Measurements from ENCODE around the gene SLC30A1. TPM values are rescaled to one million over a fixed set of nuclear protein-coding genes. Genes with fewer than 3 reads are reported as not detected.

The SLC30A1 gene
- total and polyA plus RNA-seq, 2 of the 8 experiments (the other 6 are each of a cell fraction or from before 2014, with no cell fraction given) = 4.5 to 14.0 TPM

DNA sequence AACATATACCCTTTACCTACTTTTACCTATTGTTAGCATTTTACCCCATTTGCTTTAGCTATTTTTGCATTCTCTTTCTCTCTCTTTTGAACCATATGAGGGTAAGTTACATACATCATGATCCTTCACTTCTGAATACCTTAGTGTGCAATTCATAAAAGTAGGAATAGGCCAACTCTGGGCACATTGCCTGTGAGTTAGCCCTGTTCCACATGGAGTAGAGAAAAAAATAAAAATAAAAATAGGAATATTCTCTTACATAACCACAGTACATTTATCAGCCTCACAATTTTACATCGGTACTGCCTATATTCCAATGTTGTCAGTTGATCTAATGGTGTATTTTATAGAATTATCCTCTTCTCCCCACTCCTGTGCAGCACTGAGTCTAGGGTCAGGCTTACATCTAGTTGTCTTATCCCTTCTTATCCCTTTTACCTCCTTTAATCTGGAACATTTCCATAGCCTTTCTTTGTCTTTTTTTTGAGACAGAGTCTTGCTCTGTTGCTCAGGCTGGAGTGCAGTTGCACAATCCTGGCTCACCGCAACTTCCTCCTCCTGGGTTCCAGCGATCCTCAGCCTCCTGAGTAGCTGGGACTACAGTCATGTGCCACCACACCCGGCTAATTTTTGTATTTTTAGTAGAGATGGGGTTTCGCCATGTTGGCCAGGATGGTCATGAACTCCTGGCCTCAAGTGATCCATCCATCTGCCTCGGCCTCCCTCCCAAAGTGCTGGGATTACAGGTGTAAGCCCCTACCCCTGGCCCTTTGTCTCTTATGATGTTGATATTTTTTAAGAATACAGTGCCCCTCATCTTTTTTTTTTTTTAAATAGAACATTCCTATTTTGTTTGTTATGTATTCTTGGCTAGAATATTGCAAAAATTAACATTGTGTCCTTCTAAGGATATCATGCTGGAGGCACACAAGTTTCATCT, 11.1 kb upstream of the SLC30A1 start:
- H3K9me3 ChIP-seq (ENCODE audit: insufficient read depth in 2 of 2, low read depth in 1 of 2, low read length in 1 of 2) = no peaks in the 10 kb centered on the region
- H4K5ac ChIP-seq (ENCODE audit: insufficient read length, low read depth, low read length) = no peak overlapping the region
- H3K14ac ChIP-seq (ENCODE audit: insufficient read length) = no peak overlapping the region
- no peak overlapping the region for H2BK15ac ChIP-seq (ENCODE audit: low read length)
- no peaks in the 10 kb centered on the region for H4K20me1 ChIP-seq (replicated peaks in 1 of 2; ENCODE audit: control insufficient read depth in 1 of 2, insufficient read depth in 2 of 2, low read length in 2 of 2)
- WGBS, 2 experiments (ENCODE audit: extremely low coverage in 1 of 2, insufficient coverage in 1 of 2, insufficient read length in 1 of 2, insufficient replicate concordance in 2 of 2, low coverage in 1 of 2, low lambda C conversion rate in 2 of 2, missing lambda C conversion rate in 1 of 2) = 88% methylated on average over 6 of the region's 6 CpGs; no CpG with 5 or more reads in 1 of the 2 experiments
- no peaks in the 10 kb centered on the region for H3K79me2 ChIP-seq (ENCODE audit: control insufficient read depth in 1 of 2, insufficient read depth in 2 of 2, low read length in 2 of 2)
- no peaks in the 10 kb centered on the region for H3K4me1 ChIP-seq (replicated peaks in 1 of 4; ENCODE audit: control insufficient read depth in 3 of 4, insufficient read depth in 4 of 4, low read length in 3 of 4)
- no peak overlapping the region for H3K4me2 ChIP-seq (ENCODE audit: insufficient read depth in 1 of 2, low read depth in 2 of 2, low read length in 2 of 2)
- no peak overlapping the region for H3K56ac ChIP-seq (replicated peaks; ENCODE audit: insufficient read length, low read depth, low read length)
- H2BK12ac ChIP-seq (ENCODE audit: low read depth, low read length) = no peak overlapping the region
- no peak overlapping the region for H2BK20ac ChIP-seq (ENCODE audit: low read length)
- H3K23me2 ChIP-seq (ENCODE audit: low read depth, low read length) = no peaks in the 10 kb centered on the region
- H3K23ac ChIP-seq (ENCODE audit: insufficient read length) = no peak overlapping the region
- H4K91ac ChIP-seq (replicated peaks; ENCODE audit: insufficient read length, low read length) = no peak overlapping the region
- no peaks in the 10 kb centered on the region for H3K79me1 ChIP-seq (ENCODE audit: low read depth, low read length)
- H2AFZ ChIP-seq (ENCODE audit: low read length) = no peak overlapping the region; the same call in 1 of the 2 replicates
- no peak overlapping the region for H3K18ac ChIP-seq (ENCODE audit: extremely low read depth, low read length)
- H3K36me3 ChIP-seq (ENCODE audit: control insufficient read depth in 2 of 4, insufficient read depth in 4 of 4, low read length in 3 of 4) = no peaks in the 10 kb centered on the region
- H2AK5ac ChIP-seq (ENCODE audit: low read depth, low read length) = no peak overlapping the region
- H4K8ac ChIP-seq (ENCODE audit: extremely low read depth, insufficient read depth, low read length) = no peak overlapping the region
- H3K4me3 ChIP-seq (ENCODE audit: extremely low read depth in 1 of 4, insufficient read depth in 2 of 4, low read depth in 3 of 4, low read length in 4 of 4) = no peak overlapping the region
- H3K27ac ChIP-seq (ENCODE audit: low read depth, low read length) = no peak overlapping the region
- FAIRE-seq = no peak
- no peaks in the 10 kb centered on the region for H3K27me3 ChIP-seq (replicated peaks in 1 of 4; ENCODE audit: control insufficient read depth in 3 of 4, extremely low read depth in 1 of 4, insufficient read depth in 3 of 4, low read length in 3 of 4)
- ChIA-PET CTCF (ENCODE audit: partially characterized antibody) (interaction anchor here (1.1 to 1.6 kb wide), 4 partner anchors 48 to 76 kb away, joined by 3 to 5 read pairs (median 5); no protein-coding TSS in a partner anchor), POLR2A (ENCODE audit: partially characterized antibody) (interaction anchor here (1.2 kb wide), 1 partner anchor 11 kb away, joined by 4 read pairs; the partner anchor contains the start of gene SLC30A1)
- no peak overlapping the region for H3K9ac ChIP-seq (replicated peaks in 1 of 4; ENCODE audit: extremely low read depth in 1 of 4, low read depth in 3 of 4, low read length in 3 of 4)
- no peak overlapping the region for H3K4ac ChIP-seq (replicated peaks; ENCODE audit: insufficient read length, low read depth, low read length)
- DNase-seq (ENCODE audit: low read depth in 1 of 2, low spot score in 2 of 2) = no peak
- H2BK120ac ChIP-seq (replicated peaks; ENCODE audit: low read depth, low read length) = no peak overlapping the region
- no peak overlapping the region for H2BK5ac ChIP-seq (ENCODE audit: low read depth, low read length)
- TF ChIP-seq, protein P1, sequence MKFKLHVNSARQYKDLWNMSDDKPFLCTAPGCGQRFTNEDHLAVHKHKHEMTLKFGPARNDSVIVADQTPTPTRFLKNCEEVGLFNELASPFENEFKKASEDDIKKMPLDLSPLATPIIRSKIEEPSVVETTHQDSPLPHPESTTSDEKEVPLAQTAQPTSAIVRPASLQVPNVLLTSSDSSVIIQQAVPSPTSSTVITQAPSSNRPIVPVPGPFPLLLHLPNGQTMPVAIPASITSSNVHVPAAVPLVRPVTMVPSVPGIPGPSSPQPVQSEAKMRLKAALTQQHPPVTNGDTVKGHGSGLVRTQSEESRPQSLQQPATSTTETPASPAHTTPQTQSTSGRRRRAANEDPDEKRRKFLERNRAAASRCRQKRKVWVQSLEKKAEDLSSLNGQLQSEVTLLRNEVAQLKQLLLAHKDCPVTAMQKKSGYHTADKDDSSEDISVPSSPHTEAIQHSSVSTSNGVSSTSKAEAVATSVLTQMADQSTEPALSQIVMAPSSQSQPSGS (IDR thresholded peaks at IDR 0.05; ENCODE audit: low read length) = no peak
- no peak for TF ChIP-seq POLR2AphosphoS5 (IDR thresholded peaks at IDR 0.05; ENCODE audit: low read depth, low read length)
- no peak for TF ChIP-seq RBBP5 (IDR thresholded peaks at IDR 0.05; ENCODE audit: borderline replicate concordance, low read depth, low read length)
- no peak for TF ChIP-seq EZH2 (IDR thresholded peaks at IDR 0.05; ENCODE audit: low read depth, low read length, severe bottlenecking)
- TF ChIP-seq BACH1 (IDR thresholded peaks at IDR 0.05; ENCODE audit: low read length) = no peak
- TF ChIP-seq SIN3A (conservative IDR thresholded peaks at IDR 0.05 in 1 of 2, IDR thresholded peaks at IDR 0.05 in 1 of 2; ENCODE audit: low read depth in 1 of 2, low read length in 2 of 2) = no peak
- no peak for TF ChIP-seq CBX5 (IDR thresholded peaks at IDR 0.05; ENCODE audit: low read depth, low read length)
- TF ChIP-seq SP2 (IDR thresholded peaks at IDR 0.05; ENCODE audit: low read length) = no peak
- no peak for TF ChIP-seq HDAC6 (IDR thresholded peaks at IDR 0.05; ENCODE audit: low read depth, low read length)
- TF ChIP-seq RXRA (IDR thresholded peaks at IDR 0.05; ENCODE audit: insufficient read depth, low read depth, low read length) = no peak
